DND-41 (cell line): Measurements from ENCODE around the gene SYNE3.

Experiments
- EZH2 ChIP-seq: IDR thresholded peaks from 3 replicates; pipeline ENCODE4 v1.6.1; 2012; ENCODE audit warnings: borderline replicate concordance, low read depth, mild to moderate bottlenecking, moderate library complexity, low read length, inconsistent platforms; ENCODE audit not compliant: severe bottlenecking
- TF ChIP-seq, protein P1 (sequence below): IDR thresholded peaks from 2 replicates; pipeline ENCODE4 v1.5.1; 2012; ENCODE audit warnings: borderline replicate concordance, low read length, moderate library complexity, mild to moderate bottlenecking; ENCODE audit not compliant: poor library complexity, severe bottlenecking; ENCODE audit errors: extremely low read depth

DNA sequence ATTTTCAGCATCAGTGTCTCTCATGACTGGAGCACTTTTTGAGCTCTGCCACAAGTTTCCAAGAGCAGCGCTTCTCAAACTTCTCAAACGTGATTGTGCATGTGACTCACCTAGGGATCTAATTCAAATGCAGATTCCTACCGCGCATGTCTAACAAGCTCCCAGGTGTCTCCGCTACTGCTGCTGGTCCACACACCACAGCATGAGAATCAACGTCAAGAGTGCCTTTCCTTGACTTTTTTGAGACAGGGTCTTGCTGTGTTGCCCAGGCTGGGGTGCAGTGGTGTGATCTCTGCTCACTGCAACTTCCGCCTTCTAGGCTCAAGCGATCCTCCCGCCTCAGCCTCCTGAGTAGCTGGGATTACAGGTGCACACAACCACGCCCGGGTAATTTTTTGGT is 40.8 kb upstream of the SYNE3 start:
- TF ChIP-seq, protein P1, sequence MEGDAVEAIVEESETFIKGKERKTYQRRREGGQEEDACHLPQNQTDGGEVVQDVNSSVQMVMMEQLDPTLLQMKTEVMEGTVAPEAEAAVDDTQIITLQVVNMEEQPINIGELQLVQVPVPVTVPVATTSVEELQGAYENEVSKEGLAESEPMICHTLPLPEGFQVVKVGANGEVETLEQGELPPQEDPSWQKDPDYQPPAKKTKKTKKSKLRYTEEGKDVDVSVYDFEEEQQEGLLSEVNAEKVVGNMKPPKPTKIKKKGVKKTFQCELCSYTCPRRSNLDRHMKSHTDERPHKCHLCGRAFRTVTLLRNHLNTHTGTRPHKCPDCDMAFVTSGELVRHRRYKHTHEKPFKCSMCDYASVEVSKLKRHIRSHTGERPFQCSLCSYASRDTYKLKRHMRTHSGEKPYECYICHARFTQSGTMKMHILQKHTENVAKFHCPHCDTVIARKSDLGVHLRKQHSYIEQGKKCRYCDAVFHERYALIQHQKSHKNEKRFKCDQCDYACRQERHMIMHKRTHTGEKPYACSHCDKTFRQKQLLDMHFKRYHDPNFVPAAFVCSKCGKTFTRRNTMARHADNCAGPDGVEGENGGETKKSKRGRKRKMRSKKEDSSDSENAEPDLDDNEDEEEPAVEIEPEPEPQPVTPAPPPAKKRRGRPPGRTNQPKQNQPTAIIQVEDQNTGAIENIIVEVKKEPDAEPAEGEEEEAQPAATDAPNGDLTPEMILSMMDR: no peak
- TF ChIP-seq EZH2: no peak
